K562 (cell line): ENCODE data around the gene APOO. TPM values are rescaled to one million over a fixed set of nuclear protein-coding genes. Genes with fewer than 3 reads are reported as not detected.

Experiments
- ATF1 ChIP-seq, 2 experiments: fragments of 450-650 bp in 1 of 2; IDR thresholded peaks; 2 replicates each; pipeline ENCODE4 v1.6.1; 2016; ENCODE audit warnings: missing compliant biosample characterization in 1 of 2, missing genetic modification characterization in 1 of 2
- CREM ChIP-seq: IDR thresholded peaks from 2 replicates; pipeline ENCODE4 v1.6.1; 2014; ENCODE audit warnings: antibody characterized with exemption, low read depth
- FOSL1 ChIP-seq: fragments of 200-800 bp; sonication (Bioruptor generic); conservative IDR thresholded peaks from 2 replicates; pipeline ENCODE4 v1.6.1; 2016; ENCODE audit warnings: missing genetic modification characterization, missing compliant biosample characterization
- HDAC1 ChIP-seq, 2 experiments: fragments of 450-650 bp; IDR thresholded peaks; 2 replicates each; pipeline ENCODE4 v1.6.1; 2016 to 2017; ENCODE audit warnings: inconsistent platforms in 1 of 2, mild to moderate bottlenecking in 1 of 2, moderate library complexity in 1 of 2
- MCM2 ChIP-seq: fragments of 450-650 bp; IDR thresholded peaks from 2 replicates; pipeline ENCODE4 v1.6.1; 2017; ENCODE audit warnings: low read depth, mild to moderate bottlenecking
- NFRKB ChIP-seq: fragments of 450-650 bp; IDR thresholded peaks from 2 replicates; pipeline ENCODE4 v1.6.1; 2016; ENCODE audit warnings: low read depth
- NR2C2 ChIP-seq, 2 experiments: fragments of 200-800 bp in 1 of 2; sonication (Bioruptor generic) in 1 of 2; sonication (generic) in 1 of 2; formaldehyde crosslinking in 1 of 2; IDR thresholded peaks; 2 replicates each; pipeline versions ENCODE4 v1.6.1 to v1.8.0; 2016 to 2022; ENCODE audit warnings: mild to moderate bottlenecking in 1 of 2, missing compliant biosample characterization in 1 of 2, missing genetic modification characterization in 1 of 2, missing genetic modification reagents in 1 of 2
- PPARD ChIP-seq: fragments of 250-450 bp; sonication (Bioruptor Pico); IDR thresholded peaks from 2 replicates; pipeline ENCODE4 v1.8.0; 2022; ENCODE audit warnings: inconsistent platforms, mild to moderate bottlenecking, moderate library complexity
- RFX1 ChIP-seq: fragments of 450-650 bp; IDR thresholded peaks from 2 replicates; pipeline ENCODE4 v1.6.1; 2016; ENCODE audit warnings: mild to moderate bottlenecking, moderate library complexity
- TAF1 ChIP-seq: IDR thresholded peaks from 2 replicates; pipeline ENCODE4 v1.6.1; 2011; ENCODE audit warnings: mild to moderate bottlenecking, low read length, moderate library complexity; ENCODE audit not compliant: insufficient read depth, control insufficient read depth, severe bottlenecking; ENCODE audit errors: extremely low read depth
- ZNF224 ChIP-seq: sonication (generic); formaldehyde crosslinking; IDR thresholded peaks from 2 replicates; pipeline ENCODE4 v1.8.0; 2022; ENCODE audit warnings: mild to moderate bottlenecking, missing genetic modification reagents
- ZNF354B ChIP-seq: fragments of 250-450 bp; sonication (Bioruptor Pico); IDR thresholded peaks from 2 replicates; pipeline ENCODE4 v1.4.0; 2020
- polyA plus RNA-seq, 8 experiments: library from polyadenylated mRNA; depleted of rRNA in 4 of 8; stranded (reverse) in 5 of 8; unstranded in 3 of 8; fragments of >200 nt; fragmentation: Nextera tagmentation in 2 of 8; fragmentation: Illumina TruSeq in 1 of 8; extraction: Ambion mirVana in 2 of 8; extraction: Trizol in 1 of 8; gene quantifications; 2 replicates each; pipeline versions ENCODE4 v1.2.1 to v1.2.3, GENCODE V29; 2011 to 2014; ENCODE audit warnings: inconsistent platforms in 1 of 8, missing spikeins in 1 of 8
- total RNA-seq, 7 experiments: library from RNA; depleted of rRNA in 6 of 7; stranded (reverse); fragments of >200 nt in 6 of 7; fragmentation: Illumina TruSeq in 2 of 7; extraction: Trizol in 2 of 7; gene quantifications; 2 replicates each; pipeline versions ENCODE4 v1.2.1 to v1.2.3, GENCODE V29; 2011 to 2021; ENCODE audit warnings: low replicate concordance in 1 of 7
- TF ChIP-seq, protein P1 (sequence below), 2 experiments: fragments of 200-800 bp in 1 of 2; sonication (Bioruptor generic) in 1 of 2; sonication (generic) in 1 of 2; formaldehyde crosslinking in 1 of 2; IDR thresholded peaks in 1 of 2; conservative IDR thresholded peaks in 1 of 2; 2 replicates each; pipeline versions ENCODE4 v1.5.0 to v1.6.1; 2016 to 2020; ENCODE audit warnings: missing compliant biosample characterization in 1 of 2, missing genetic modification characterization in 1 of 2, missing genetic modification reagents in 1 of 2
- TF ChIP-seq, protein P2 (sequence below): sonication (generic); formaldehyde crosslinking; IDR thresholded peaks from 2 replicates; pipeline ENCODE4 v1.8.1; 2023; ENCODE audit warnings: mild to moderate bottlenecking, missing genetic modification reagents, moderate library complexity
- TF ChIP-seq, protein P3 (sequence below), 2 experiments: fragments of 450-650 bp in 1 of 2; IDR thresholded peaks; 2 replicates each; pipeline ENCODE4 v1.6.1; 2011 to 2017; ENCODE audit warnings: low read depth in 2 of 2, antibody characterized with exemption in 1 of 2, borderline replicate concordance in 1 of 2, low read length in 1 of 2, mild to moderate bottlenecking in 1 of 2, mixed read lengths in 1 of 2; ENCODE audit not compliant: control insufficient read depth in 1 of 2
- TF ChIP-seq, protein P4 (sequence below), 2 experiments: IDR thresholded peaks; 2 replicates each; pipeline ENCODE4 v1.6.1; 2011; ENCODE audit warnings: borderline replicate concordance in 1 of 2, control low read depth in 1 of 2, low read depth in 1 of 2, low read length in 1 of 2, mild to moderate bottlenecking in 1 of 2, mixed read lengths in 1 of 2, moderate library complexity in 1 of 2; ENCODE audit not compliant: insufficient read depth in 1 of 2, insufficient read length in 1 of 2, poor library complexity in 1 of 2, severe bottlenecking in 1 of 2; ENCODE audit errors: extremely low read depth in 1 of 2

APOO gene
- total and polyA plus RNA-seq, 9 of the 15 experiments (the other 6 are each of a cell fraction or from before 2014, with no cell fraction given), result 37.3 to 76.4 (median 60.8) TPM

DNA sequence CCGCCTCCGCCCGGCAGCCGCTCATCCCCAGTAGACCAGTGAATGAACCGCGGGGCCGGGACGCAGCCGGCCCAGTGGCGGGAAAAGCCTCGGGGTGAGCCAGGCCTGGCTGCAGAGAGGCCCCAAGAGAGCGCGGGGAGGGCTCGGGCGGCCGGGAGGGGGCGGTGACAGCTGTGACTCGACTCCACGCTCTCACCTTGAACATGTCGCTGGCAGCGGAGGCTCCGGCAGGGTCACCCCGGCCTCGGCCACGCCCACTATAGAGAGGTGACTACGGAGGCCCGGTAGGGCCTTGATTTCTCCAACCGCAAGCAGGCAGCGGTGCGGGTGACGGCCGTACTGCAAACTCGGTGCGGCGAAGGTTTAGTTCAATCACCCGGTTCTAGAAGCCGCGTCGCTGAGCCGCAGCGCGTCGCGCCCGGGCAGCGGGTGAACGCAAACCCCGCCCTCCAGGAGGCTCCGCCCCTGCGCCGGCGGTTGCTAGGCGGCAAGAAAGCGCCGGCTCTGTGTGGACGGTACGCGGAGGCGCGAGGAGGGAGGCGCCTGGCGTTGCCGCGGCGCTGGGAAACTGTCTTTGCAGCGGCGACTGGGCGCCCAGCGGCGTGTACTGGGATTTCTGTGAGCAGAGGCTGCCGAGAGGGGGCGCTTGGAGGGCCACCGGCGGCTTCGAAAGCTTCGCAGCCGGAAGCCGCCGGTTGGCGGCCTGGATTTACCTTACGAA is at the start of gene APOO, which contains the start of gene CXorf58 (continued):
- TF ChIP-seq FOSL1 (tag) (peak; percentile 37), PPARD (CRISPR knock-in tag) (no peak), TAF1 (peak; percentile 34), ZNF224 (CRISPR knock-in tag) (no peak), ATF1 (CRISPR knock-in tag; IDR thresholded peaks at IDR 0.05) (peak; percentile 54; the same call in 1 of the 2 replicates), ATF1 (tag; IDR thresholded peaks at IDR 0.05) (peak; percentile 85), MCM2 (no peak), NR2C2 (CRISPR knock-in tag; IDR thresholded peaks at IDR 0.05) (peak; percentile 46; the same call in 1 of the 2 replicates), NR2C2 (tag; IDR thresholded peaks at IDR 0.05) (peak; percentile 92), HDAC1 (IDR thresholded peaks at IDR 0.05) (peak in 1 of 2 experiments; percentile 51; a peak in 1 of 4 replicates), RFX1 (peak; percentile 88), CREM (peak; percentile 84), ZNF354B (no peak), NFRKB (no peak)
- TF ChIP-seq, protein P1, sequence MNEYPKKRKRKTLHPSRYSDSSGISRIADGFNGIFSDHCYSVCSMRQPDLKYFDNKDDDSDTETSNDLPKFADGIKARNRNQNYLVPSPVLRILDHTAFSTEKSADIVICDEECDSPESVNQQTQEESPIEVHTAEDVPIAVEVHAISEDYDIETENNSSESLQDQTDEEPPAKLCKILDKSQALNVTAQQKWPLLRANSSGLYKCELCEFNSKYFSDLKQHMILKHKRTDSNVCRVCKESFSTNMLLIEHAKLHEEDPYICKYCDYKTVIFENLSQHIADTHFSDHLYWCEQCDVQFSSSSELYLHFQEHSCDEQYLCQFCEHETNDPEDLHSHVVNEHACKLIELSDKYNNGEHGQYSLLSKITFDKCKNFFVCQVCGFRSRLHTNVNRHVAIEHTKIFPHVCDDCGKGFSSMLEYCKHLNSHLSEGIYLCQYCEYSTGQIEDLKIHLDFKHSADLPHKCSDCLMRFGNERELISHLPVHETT (CRISPR knock-in tag; conservative IDR thresholded peaks at IDR 0.05 in 1 of 2, IDR thresholded peaks at IDR 0.05 in 1 of 2), result peak in 1 of 2 experiments; percentile 95; a peak in 2 of 4 replicates
- TF ChIP-seq, protein P2, sequence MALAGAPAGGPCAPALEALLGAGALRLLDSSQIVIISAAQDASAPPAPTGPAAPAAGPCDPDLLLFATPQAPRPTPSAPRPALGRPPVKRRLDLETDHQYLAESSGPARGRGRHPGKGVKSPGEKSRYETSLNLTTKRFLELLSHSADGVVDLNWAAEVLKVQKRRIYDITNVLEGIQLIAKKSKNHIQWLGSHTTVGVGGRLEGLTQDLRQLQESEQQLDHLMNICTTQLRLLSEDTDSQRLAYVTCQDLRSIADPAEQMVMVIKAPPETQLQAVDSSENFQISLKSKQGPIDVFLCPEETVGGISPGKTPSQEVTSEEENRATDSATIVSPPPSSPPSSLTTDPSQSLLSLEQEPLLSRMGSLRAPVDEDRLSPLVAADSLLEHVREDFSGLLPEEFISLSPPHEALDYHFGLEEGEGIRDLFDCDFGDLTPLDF (CRISPR knock-in tag), result peak; percentile 85; the same call in 1 of the 2 replicates
- TF ChIP-seq, protein P3, sequence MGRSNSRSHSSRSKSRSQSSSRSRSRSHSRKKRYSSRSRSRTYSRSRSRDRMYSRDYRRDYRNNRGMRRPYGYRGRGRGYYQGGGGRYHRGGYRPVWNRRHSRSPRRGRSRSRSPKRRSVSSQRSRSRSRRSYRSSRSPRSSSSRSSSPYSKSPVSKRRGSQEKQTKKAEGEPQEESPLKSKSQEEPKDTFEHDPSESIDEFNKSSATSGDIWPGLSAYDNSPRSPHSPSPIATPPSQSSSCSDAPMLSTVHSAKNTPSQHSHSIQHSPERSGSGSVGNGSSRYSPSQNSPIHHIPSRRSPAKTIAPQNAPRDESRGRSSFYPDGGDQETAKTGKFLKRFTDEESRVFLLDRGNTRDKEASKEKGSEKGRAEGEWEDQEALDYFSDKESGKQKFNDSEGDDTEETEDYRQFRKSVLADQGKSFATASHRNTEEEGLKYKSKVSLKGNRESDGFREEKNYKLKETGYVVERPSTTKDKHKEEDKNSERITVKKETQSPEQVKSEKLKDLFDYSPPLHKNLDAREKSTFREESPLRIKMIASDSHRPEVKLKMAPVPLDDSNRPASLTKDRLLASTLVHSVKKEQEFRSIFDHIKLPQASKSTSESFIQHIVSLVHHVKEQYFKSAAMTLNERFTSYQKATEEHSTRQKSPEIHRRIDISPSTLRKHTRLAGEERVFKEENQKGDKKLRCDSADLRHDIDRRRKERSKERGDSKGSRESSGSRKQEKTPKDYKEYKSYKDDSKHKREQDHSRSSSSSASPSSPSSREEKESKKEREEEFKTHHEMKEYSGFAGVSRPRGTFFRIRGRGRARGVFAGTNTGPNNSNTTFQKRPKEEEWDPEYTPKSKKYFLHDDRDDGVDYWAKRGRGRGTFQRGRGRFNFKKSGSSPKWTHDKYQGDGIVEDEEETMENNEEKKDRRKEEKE (IDR thresholded peaks at IDR 0.05; ENCODE audit: borderline replicate concordance in 1 of 2, control insufficient read depth in 1 of 2, low read depth in 2 of 2, low read length in 1 of 2), result 0 out of 4 replicates have a peak, but pooled peaks of 1 of the 2 experiments have one; percentile 8
- TF ChIP-seq, protein P4, sequence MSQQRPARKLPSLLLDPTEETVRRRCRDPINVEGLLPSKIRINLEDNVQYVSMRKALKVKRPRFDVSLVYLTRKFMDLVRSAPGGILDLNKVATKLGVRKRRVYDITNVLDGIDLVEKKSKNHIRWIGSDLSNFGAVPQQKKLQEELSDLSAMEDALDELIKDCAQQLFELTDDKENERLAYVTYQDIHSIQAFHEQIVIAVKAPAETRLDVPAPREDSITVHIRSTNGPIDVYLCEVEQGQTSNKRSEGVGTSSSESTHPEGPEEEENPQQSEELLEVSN (IDR thresholded peaks at IDR 0.05; ENCODE audit: borderline replicate concordance in 1 of 2, extremely low read depth in 1 of 2, insufficient read depth in 1 of 2, insufficient read length in 1 of 2, low read depth in 1 of 2, low read length in 1 of 2, poor library complexity in 1 of 2, severe bottlenecking in 1 of 2), result peak; percentile 42 to 91
